Stimulated activated CD8-positive, alpha-beta memory T cell treated with anti-CD3 and anti-CD28 coated beads, Interleukin-7, amount 100 ng/mL, for 4 hours (primary cell): Measurements from ENCODE around the gene SUSD6.

Experiments
- DNase-seq, 2 donors: peaks; one replicate each; pipeline ENCODE4 v3.0.0-alpha.2; 2020; ENCODE audit warnings: low read depth in 2 of 2

SUSD6 gene

GRCh38 chr14:69673578-69674305 is 62.3 kb downstream of the SUSD6 start:
- DNase-seq = no peak

- DNase-seq = peak in 1 of 2 donors; percentile 8
Measured at GRCh38 chr14:69674546-69675244, 63.3 kb downstream of the SUSD6 start.

GRCh38 chr14:69675245-69675583 is 63.8 kb downstream of the SUSD6 start:
- DNase-seq = no peak

GRCh38 chr14:69675877-69676416 is 64.6 kb downstream of the SUSD6 start:
- no peak for DNase-seq

GRCh38 chr14:69676723-69677122 is 65.3 kb downstream of the SUSD6 start:
- DNase-seq = no peak

- DNase-seq = no peak
Measured at GRCh38 chr14:69680297-69680696, 68.9 kb downstream of the SUSD6 start.

GRCh38 chr14:69682136-69682535 is 70.7 kb downstream of the SUSD6 start:
- no peak for DNase-seq

GRCh38 chr14:69682621-69683263 is 71.3 kb downstream of the SUSD6 start:
- no peak for DNase-seq

- DNase-seq = no peak
Measured at GRCh38 chr14:69683971-69684370, 72.6 kb downstream of the SUSD6 start.

GRCh38 chr14:69684461-69685217 is 73.2 kb downstream of the SUSD6 start:
- DNase-seq = no peak

- DNase-seq = peak; percentile 51 to 74
Measured at GRCh38 chr14:69685218-69685616, 73.8 kb downstream of the SUSD6 start.

GRCh38 chr14:69685716-69686115 is 74.3 kb downstream of the SUSD6 start:
- DNase-seq = no peak

GRCh38 chr14:69687606-69688298 is 76.4 kb downstream of the SUSD6 start:
- no peak for DNase-seq

GRCh38 chr14:69688299-69688649 is 76.9 kb downstream of the SUSD6 start:
- DNase-seq = no peak

- no peak for DNase-seq
Measured at GRCh38 chr14:69690042-69690441, 78.6 kb downstream of the SUSD6 start.

- DNase-seq = no peak
Measured at GRCh38 chr14:69692594-69692993, 81.2 kb downstream of the SUSD6 start.

- DNase-seq = no peak
Measured at GRCh38 chr14:69693145-69693544, 81.7 kb downstream of the SUSD6 start.

GRCh38 chr14:69693801-69694729 is 82.7 kb downstream of the SUSD6 start:
- no peak for DNase-seq

GRCh38 chr14:69694730-69695281 is 83.4 kb downstream of the SUSD6 start:
- no peak for DNase-seq
